DND-41 (cell line): ENCODE results near the gene ALPK3.

Experiments used
- CTCF ChIP-seq: IDR thresholded peaks from 2 replicates; pipeline ENCODE4 v1.5.1; 2012; ENCODE audit warnings: borderline replicate concordance, low read length, moderate library complexity, mild to moderate bottlenecking; ENCODE audit not compliant: poor library complexity, severe bottlenecking; ENCODE audit errors: extremely low read depth
- EZH2 ChIP-seq: IDR thresholded peaks from 3 replicates; pipeline ENCODE4 v1.6.1; 2012; ENCODE audit warnings: borderline replicate concordance, low read depth, mild to moderate bottlenecking, moderate library complexity, low read length, inconsistent platforms; ENCODE audit not compliant: severe bottlenecking

- TF ChIP-seq EZH2 (no peak), CTCF (no peak)
Observed at GRCh38 chr15:84772031-84772430, 45.1 kb upstream of the ALPK3 start.
